HG02610 (cell line): ENCODE data around the gene CCN6.

ENCODE experiments used
- ATAC-seq: cut with Tn5 transposase; IDR thresholded peaks from one replicate; pipeline ENCODE4 v1.9.1; 2021; ENCODE audit warnings: mild to moderate bottlenecking, moderate library complexity; ENCODE audit not compliant: unreplicated experiment

CCN6 gene

GRCh38 chr6:112113431-112113830, 59.5 kb downstream of the CCN6 start:
- no peak for ATAC-seq

DNA sequence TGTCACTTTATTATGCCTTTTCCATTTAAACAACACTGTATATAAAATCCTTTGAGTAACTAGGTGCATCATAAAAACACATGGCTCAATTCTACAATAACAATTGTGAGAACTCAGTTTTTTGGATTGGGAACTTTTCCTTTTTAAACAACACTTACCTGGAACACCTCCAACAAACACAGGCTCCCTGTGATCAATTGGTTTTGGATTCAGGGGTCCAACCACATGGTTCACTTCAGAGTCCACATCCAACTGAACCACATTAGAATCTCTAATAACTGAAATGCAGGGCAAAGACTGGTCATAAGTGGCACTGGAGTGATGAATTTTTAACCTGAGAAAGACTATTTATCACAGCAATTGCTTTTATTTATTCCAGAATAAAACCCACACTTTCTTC, 60.0 kb downstream of the CCN6 start:
- ATAC-seq, result no peak

DNA sequence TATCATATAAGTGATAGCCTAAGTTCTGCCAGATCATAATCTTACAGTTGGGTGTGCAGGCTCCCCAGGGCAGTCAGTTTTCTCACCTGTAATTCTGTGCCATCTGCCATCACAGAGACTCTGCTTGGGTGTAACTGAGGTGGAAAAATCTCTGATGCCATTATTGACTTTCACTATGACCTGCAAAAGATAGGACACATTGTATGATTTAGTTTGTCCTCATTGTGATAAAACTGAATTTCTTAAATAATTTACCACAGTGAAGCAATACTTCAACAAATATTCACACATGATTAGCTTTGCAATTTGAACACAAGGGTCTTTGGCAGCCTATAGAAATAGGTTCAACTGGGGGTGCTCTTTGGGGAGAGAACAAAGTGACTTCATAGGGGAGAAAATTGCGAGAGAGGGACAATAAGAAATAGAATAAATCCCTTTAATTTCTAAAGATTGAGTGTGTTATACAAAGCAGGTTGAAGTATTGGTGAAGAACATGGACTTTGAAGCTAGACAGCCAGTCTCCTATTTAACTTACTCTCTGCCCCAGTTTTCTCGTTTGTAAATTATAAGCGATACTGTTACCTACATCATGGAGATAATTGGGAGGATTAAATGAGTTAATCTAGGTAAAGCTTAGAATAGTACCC, 60.8 kb downstream of the CCN6 start:
- ATAC-seq, result no peak

DNA sequence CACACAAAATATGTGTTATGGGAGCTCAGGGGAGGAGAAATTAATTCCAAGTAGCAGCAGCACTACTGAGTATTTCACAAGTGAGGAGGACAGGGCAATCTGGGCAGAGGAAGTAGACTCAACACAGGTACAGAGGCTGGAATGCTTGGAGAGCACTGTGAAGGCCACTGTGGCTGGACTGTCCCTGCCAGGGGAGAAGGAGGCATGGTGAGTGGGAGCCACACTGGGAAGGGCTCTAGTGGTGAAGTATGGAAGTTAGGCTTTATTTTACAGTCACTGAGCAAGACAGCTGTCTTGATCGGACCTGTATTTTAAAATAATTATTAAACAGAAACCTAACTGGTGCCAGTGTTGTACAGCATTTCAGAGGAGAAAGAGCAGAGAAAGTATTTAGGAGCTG, 62.3 kb downstream of the CCN6 start:
- ATAC-seq, result no peak

DNA sequence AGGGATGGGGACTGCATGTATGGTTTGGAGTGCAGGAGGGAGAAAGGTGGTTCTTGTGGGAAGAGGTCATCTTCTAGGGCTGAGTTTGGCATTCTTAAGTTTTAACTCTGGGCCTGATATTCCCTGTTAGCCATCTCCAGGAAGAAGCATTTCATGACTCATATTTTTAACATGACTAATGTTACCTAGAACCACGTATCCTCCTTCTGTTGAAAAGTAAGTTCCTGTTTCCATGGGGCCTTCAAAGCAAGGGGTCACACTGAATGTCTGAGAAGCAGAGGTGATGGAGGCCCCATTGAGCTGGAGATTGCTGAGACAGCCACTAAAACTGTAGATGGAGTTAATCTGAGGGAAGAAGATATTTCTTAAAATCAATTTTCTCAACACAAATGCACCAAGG, 63.6 kb downstream of the CCN6 start:
- no peak for ATAC-seq

DNA sequence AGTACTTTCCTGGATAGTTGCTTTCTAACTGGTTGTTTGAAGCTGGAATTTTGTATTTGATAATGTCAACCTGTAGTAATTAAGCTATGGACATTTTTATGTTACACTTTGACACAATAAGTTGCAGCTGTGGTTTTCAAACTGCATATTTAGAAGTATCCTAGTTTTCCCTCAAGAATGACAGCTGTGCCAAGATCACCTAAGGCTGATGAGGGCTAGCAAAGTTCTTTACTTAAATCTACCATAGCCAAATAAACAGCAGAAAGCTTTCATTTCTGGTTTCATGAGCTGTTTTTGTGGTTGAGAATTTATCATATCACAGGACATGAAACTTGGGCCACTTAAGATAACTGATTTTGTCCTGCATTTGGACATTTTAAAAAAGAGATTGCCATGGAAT, 64.1 kb downstream of the CCN6 start:
- no peak for ATAC-seq
